Panc1 (cell line): ENCODE results near the gene MIOX.

ENCODE experiments used
- POLR2AphosphoS5 ChIP-seq: IDR thresholded peaks from 2 replicates; pipeline ENCODE4 v1.6.1; 2012; ENCODE audit warnings: mild to moderate bottlenecking, low read depth, low read length, moderate library complexity
- SIN3A ChIP-seq: IDR thresholded peaks from 2 replicates; pipeline ENCODE4 v1.6.1; 2012; ENCODE audit warnings: low read depth, mild to moderate bottlenecking, low read length, moderate library complexity, borderline replicate concordance; ENCODE audit not compliant: insufficient read depth
- TF ChIP-seq, protein P1 (sequence below): fragments of 450-650 bp; IDR thresholded peaks from 2 replicates; pipeline ENCODE4 v1.5.1; 2017; ENCODE audit warnings: mild to moderate bottlenecking

- TF ChIP-seq, protein P1, sequence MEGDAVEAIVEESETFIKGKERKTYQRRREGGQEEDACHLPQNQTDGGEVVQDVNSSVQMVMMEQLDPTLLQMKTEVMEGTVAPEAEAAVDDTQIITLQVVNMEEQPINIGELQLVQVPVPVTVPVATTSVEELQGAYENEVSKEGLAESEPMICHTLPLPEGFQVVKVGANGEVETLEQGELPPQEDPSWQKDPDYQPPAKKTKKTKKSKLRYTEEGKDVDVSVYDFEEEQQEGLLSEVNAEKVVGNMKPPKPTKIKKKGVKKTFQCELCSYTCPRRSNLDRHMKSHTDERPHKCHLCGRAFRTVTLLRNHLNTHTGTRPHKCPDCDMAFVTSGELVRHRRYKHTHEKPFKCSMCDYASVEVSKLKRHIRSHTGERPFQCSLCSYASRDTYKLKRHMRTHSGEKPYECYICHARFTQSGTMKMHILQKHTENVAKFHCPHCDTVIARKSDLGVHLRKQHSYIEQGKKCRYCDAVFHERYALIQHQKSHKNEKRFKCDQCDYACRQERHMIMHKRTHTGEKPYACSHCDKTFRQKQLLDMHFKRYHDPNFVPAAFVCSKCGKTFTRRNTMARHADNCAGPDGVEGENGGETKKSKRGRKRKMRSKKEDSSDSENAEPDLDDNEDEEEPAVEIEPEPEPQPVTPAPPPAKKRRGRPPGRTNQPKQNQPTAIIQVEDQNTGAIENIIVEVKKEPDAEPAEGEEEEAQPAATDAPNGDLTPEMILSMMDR = no peak
- TF ChIP-seq SIN3A (no peak), POLR2AphosphoS5 (no peak)
Observed at GRCh38 chr22:50520826-50521453, 34.3 kb downstream of the MIOX start.
